ELF-1 (cell line): ENCODE measurements around the gene NFATC2.
"Not testable (repeated sequence)": the region's sequence is repeated elsewhere in the genome, so short reads cannot be mapped to it uniquely, and the experiment has no call there.

ENCODE experiments used
- DNase-seq: peaks from one replicate; pipeline ENCODE4 v3.0.0-alpha.2; 2016; ENCODE audit warnings: low read depth, low spot score

NFATC2 gene

DNA sequence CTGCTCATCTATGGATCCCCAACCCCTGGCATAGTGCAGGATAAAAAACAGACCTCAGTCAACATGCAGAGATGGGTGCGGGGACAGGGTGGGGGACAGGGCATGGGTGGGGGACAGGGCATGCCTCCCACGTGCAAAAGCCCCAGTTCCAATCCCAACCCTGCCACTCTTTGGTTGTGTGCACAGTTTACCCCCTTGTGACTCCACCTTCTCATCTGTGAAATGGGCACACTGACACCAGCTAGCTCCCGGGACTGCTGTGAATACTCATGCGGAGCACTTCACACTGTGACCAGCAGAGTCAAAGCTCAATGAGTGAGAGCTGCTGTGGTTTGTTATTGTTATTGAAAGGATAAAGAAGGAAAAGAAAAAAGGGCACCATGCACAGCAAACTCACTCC is 69.3 kb downstream of the NFATC2 start:
- DNase-seq, result no peak

DNA sequence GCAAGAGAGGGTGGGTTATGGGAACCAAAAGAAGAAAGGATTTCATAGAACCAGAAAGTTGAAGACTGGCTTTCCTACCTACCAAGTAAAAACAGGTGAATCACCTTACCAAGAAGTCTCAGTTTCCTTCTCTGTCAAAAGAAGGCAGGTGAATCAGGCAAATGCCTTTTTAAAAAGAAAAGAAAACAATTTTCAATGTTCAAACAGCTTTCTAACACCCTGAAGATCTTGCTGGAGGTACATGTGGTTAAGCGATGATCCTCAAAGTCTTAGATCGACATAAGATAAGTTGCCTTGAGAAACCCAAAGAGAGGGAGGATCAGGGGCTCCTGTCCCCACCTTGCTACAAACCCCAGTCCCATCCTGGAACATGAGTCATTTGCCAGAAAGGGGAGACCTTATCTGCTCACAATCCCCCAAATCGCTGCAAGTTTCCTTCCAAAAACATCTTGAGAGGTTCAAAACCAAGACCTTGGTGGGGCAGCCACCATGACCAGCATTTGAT is 71.6 kb downstream of the NFATC2 start:
- DNase-seq, result no peak

DNA sequence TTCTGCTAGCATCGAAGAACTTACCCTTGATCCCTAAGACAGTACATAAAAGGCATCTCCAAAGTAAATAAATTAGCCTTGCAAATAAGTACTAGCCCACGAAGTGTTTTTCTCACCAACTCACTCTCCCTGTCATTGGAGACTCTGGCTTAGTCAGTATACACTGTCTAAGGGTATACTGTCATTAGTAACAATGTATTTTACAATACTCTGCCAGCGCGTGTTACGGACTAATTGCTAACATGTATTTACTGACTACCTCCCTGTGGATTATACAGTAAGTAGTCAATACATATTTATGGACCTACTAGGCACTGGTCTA is 72.1 kb downstream of the NFATC2 start:
- DNase-seq, result no peak

DNA sequence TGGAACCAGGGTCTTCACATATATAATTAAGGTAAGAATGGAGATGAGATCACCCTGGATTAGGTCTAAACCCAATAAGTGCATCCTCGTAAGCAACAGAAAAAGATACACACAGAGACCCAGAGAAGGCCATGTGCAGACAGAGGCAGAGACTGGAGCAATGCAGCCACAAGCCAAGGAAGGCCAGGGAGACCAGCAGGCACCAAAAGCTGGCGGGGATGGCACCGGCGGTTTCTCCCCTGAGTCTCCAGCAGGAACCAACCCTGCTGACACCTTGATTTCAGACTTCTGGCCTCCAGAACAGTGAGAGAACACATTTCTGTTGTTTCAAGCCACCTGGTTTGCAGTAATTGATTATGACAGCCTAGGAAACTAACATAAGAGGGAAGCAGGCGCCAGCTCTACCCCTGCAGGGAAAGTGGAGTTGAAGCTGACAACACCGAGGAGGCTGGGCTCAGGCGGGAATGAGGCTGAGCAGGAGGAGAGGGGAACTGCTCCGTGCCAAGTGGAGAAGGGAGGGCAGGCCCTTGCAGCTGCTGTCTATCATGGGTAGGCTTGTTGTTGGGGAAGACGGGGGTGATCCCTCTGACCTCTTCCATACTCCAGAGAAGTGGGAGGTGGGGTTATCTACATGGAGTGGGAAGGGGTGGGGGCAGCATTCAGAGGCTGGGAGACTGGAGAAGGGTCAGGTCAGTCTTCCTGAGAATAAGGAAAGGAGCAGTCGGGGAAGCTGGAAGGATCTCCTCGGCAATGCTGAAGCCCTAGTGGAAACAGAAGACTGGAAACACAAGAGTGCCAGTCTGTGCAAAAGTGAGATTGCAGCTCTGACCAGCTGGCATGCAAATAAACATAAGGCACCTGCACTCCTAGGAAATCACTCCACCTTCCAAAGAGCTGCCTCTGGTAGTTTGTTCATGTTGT is 72.7 kb downstream of the NFATC2 start:
- no peak for DNase-seq

DNA sequence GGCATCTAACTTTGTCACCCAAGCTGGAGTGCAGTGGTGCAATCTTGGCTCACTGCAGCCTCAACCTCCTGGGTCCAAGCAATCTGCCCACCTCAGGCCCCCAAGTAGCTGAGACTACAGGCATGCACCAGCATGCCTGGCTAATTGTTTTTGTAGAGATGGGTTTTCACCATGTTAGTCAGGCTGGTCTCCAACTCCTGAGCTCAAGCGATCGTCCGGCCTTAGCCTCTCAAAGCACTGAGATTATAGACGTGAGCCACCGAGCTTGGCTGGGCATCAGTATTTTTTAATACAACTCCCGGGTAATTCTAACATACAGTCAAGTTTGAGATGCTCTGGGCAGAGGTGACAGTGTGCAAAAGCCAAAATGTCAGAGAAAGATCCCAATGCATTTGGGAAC is 73.5 kb downstream of the NFATC2 start:
- no peak for DNase-seq

DNA sequence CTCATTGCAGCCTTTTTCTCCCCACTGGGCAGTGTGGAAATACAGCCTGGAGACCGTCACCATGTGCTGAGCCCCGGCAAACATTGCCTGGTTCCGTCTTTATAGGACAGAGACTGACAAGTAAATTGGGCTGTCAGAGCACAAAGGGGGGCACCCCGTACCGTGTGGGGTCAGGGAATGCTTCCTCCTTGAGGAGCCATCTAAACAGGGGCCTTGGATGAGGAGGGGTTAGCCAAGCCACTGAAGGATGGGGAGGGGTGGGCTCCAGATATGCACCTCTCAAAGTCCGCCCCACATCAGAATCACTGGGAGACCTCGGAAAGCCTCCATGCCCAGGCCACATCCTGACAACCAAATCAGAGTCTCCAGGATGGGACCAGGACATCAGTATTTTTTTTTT is 73.9 kb downstream of the NFATC2 start:
- no peak for DNase-seq

DNA sequence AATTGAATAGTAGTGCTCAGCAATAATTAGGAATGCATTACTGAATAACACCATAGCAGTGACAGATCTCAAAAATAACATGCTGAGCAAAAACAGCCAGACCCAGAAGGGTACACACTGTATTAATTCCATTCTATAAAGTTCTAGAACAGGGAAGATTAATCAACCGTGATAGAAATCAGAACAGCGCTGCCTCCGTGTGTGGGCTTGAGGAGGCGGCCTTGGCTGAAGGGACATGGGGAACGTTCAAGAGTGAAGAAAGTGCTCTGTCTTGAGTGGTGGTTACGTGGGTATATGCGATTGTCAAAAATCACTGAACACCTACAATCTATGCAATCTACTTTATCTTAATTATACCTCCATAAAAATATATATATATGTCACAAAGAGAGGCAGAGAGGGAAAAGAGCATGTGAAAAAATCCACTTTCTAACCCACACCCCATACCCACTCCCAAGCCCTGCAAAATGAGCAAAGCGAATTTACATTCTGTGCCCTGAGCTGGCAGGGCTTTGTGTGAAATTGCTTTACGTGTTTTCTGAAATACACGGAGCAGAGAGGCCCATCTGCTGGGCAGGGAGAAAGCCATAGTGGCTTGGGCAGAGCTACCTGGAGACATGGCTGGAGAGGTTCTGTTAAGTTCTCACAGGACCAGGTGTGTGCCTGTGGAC is 74.4 kb downstream of the NFATC2 start:
- DNase-seq, result no peak

DNA sequence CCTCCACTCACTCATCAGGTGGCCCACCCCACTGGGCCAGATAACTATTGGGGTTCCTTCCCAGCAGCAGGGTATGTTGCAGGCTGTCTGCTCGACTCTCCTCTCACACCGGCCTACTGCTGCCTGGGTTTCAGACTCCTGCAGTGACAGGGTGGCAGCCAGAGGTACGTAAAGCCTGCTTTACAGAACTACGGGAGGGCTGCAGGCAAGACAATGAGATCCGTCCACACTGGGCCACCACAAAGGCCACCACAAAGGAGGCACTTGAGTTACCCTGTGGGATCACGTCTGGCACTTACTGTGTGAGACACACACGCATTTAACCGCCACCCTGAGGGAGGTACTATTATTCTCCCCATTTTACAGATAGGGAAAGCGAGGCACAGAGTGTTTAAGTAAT is 78.5 kb downstream of the NFATC2 start:
- no peak for DNase-seq

DNA sequence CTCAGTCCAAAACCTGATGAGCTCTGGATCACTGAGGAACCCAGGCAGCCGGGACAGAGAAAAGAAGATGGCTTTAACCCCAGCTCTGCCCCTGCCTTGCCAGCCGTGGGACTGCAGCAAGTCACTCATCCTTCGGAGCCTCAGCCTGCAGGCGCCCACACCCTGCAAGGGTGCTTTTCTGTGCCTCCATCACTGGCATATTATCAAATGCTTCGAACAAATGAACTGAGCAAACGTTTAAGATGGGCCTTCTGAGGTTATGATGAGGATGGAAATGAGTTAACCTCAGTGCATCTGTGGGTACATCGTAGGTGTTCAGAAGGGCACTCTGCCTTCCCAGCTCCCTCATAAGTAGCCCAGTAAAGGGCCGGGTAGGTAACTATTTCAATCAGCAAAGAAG is 79.0 kb downstream of the NFATC2 start:
- no peak for DNase-seq

DNA sequence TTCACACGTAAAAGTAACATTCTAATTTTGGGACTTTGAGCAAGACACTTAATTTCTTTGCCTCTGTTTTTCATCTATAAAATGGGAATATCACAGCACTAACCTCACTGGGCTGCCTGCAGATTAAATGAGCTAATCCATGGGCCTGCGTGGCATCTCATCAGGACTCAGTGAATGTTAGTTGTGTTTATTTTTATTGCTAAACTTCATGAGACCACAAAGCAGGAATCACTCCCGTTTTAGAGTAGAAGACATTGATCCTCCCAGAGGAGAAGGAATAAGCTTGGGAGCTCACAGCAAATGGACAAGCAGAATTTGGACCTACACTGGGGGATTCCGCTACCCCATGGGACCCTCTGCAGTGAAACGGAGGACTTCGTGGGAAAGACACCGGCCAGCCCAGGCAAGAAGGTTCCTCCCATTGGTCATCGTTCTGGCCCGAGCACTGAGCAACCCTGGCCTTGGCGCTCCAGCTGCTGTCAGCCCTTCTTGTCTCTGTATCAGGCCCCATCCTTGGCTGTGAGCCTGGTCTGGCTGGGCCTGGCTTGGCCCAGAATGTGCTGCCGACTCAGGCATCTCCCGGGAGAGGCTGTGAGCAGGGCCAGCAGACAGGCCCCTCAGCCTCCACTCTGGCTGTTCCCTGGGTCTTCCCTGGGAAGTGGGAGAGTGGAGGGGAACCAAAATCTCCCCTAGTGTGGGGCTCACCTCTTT is 79.8 kb downstream of the NFATC2 start:
- no peak for DNase-seq

DNA sequence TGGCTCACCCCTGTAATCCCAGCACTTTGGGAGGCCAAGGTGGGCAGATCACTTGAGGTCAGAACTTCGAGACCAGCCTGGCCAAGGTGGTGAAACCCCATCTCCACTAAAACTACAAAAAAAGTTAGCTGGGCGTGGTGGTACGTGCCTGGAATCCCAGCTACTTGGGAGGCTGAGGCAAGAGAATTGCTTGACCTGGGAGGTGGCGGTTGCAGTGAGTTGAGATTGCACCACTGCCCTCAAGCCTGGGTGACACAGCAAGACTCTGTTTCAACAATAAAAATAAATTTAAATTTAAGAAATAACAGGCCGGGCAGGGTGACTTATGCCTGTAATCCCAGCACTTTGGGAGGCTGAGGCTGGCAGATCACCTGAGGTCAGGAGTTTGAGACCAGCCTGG is 80.7 kb downstream of the NFATC2 start:
- DNase-seq, result not testable (repeated sequence)

DNA sequence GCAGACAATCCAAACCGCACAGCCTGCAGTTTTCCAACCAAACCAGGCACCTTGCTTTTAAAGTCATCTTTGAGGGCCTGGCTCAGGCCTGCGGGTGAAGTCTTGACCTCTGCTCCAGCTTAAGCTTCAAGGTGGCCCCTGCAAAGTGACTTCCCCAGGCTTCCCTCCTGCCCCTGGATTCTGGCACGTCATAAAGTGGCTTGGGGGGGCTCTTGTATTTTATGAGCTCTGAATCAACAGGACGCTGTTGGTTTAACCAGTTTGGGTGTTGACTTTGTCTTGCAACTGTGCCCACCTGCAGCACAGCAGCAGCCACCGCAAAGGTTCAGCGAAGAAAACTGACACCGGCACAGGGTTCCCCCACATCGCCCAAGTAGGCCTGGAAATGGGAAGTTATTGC is 81.2 kb downstream of the NFATC2 start:
- no peak for DNase-seq

DNA sequence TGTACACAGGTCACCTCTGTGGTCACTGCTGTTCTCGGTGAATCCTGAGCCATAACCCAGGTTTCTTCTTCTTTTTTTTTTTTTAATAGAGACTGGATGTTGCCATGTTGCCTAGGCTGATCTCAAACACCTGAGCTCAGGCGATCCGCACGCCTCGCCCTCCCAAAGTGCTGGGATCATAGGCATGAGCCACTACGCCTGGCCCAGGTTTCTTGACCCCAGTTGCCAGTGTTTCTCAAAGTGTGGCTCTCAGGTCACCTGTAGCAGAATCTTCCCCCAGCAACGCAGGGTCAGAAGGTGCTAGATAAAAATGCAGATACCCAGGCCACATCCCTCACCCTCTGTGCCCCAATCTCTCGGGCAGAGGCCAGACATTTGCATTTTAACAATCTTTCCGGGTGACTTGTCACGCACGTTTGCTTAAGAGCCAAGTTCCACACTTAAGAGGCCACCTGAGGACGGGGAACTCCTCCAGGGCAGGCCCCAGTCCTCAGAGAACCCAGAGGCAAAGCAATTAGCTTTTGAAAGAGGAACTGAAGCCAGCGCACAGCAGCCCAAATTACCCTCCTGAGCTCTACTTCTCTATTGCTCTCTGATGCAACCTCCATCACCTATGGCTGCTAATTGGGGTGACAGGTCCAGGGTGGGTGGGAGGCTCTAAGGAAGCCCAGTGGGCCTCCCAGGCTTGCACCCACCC is 81.8 kb downstream of the NFATC2 start:
- peak; percentile 34 for DNase-seq

DNA sequence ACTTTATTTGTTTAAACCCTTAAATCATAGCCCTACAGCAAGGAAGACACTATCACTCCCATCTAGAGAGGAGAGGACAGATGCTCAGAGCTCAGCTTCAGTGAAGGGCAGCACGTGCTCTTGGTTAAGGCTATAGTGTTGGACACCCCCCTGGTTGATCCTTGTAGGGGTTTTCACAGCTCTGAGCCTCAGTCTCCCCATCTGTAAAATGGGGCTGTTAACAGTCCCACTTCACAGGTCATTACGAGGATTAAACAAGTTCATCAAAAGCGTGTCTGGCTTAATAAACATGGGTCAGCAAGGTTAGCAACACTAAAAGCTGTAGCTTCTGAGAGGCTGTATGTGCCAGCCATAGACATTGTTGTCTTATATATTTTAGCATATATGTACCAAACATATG is 82.4 kb downstream of the NFATC2 start:
- no peak for DNase-seq

DNA sequence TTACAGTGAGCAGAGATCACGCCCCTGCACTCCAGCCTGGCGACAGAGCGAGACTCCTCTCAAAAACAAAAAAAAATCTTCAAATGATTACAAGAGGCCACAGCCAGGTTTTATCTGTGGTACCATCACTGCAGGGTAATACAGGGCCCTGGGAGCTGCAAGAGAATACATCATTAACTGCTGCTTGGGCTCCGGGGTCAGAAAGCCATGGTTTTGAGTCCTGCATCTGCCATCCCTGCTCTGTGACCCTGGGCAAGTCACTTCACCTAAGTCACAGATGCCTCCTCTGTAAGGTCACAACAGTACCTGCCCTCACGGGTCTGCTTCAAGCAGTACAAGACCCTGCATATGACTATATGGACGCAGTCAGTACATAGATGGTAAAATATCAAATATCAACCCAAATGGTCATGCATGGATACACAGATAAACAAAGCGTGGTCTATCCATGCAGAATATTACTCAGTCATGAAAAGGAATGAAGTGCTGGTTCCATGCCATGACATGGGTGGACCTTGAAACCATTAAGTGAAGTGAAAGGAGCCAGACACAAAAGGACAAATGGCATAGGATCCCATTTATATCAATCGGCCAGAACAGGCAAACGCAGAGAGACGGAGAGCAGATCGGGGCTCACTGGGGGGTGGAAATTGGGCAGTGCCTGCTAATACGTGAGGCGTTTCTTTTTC is 83.6 kb downstream of the NFATC2 start:
- no peak for DNase-seq

DNA sequence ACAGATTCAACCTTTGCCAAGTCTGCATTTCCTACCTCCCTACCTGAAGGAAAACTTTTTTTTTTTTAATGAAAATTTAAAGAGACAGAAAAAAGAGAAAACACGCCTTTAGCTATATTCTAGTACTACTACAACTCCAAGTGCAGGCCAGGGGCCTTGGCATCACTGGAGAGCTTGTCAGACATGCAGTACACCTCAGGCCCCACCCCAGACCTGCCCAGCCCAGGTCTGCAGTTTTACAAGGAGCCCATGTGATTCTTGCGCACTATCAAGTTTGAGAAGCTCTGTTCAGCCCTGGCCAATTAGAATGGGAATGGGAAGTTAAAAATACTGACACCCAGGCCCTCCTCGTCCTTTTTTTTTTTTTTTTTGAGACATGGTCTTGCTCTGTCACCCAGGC is 85.0 kb downstream of the NFATC2 start:
- DNase-seq, result no peak

DNA sequence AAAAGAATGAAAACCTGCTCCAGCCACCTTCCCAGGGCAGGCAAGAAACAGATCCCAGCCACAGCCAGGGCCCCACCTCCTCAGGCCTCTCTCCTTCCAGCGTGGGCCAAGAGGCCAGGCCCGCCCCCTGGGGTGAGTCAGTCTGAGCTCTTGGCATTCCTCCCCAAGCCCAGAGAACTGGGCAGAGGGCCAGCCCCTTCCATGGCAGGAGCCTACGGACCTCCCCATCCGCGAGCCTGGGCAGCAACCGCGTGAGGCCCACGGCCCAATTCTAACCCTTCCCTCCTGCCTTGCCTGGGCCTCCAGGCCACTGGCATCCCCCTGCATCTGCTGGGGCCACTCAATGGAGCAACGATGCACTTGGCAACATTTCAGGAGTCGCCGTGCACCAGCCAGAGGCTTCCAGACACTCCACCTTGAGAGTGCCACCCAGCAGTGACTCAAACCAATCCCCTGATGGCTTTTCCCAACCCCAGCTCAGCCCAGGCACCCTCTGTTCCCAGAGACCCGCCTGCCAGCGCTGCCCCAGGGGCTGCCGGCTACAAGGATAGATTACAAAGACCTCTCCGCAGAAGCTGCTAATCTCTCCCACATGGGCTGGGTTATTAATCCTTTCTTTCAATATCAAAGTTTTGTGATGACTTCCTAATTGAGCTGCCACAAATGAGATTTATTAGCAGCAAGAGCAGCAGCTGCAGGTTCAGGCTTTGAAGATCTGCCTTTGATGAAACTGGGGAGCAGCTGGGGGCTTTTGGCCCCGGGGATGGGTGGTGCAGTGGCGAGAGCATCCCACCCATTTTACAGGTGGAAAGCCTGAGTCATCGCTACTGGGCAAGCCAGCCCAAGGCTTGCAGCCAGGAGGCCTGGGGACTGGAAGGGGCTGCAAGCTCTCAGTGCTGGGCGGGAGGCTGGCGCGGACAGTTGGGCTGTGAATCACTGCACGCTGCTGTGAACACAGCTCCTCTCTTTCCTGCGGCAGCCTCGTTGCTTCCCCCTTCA is 85.7 kb downstream of the NFATC2 start:
- peak; percentile 82 for DNase-seq

DNA sequence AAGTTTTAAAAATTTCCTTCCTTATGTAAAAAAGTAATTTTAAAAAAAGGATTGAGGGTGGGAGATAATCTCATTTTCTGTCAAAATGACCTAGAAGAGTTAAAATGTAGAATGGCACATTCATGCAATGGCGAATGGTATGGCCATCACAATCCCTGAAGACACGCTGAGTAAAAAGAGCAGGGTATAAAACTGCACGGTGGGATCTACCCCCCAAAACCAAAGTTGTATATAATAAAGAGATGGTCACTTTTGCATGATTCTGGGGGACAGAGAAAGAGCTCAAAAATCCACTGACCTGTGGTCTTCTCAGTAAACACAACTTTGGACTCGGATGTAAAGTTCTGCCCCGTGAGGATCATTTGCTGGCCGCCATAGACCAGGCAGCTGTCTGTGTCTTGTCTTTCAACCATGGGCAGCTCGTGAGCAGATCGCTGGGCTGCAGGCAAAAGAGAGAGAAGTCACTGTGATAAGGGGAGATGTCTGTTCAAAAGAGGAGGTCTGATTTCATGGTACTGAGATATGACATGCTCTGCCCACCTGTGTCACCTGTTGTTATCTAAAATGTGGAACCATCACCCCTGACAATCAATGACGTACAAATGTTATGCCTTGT is 88.2 kb downstream of the NFATC2 start:
- DNase-seq, result no peak

DNA sequence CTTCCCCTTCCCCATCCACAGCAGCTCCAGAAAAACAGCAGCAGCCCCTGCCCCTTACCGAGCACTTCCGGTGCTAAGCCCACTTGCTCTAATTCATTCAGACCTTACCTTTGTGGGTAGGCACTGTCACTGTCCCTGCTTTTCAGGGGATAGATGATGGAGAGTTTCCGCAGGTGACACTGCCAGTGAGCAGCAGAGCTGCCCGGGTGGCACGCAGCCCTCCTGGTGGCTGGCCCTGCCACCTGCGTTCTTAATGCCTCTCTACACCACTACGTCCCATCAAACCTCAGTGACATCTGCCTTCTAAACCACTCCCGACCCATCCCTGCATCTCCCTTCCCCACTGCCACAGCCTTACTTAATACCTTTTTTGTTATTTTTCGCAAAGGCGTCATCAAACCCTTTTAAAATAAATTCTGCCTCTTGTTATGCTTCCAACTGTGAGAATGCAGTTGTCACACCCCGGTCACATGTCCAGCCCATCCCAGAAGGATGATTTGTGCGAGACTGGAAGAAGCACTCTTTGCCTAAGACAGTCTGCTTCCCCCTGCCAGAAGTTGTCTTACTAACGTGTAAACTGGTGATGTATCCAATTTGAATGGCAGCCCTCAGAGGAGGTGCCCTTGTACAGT is 89.7 kb downstream of the NFATC2 start:
- DNase-seq, result no peak
